ENCODE data around the gene MYOZ2.
"Not testable (repeated sequence)": the region's sequence is repeated elsewhere in the genome, so short reads cannot be mapped to it uniquely, and the experiment has no call there.

MYOZ2 gene

GRCh38 chr4:119142833-119143232, 7.2 kb downstream of the MYOZ2 start:
- no peak overlapping the region for H3K27ac ChIP-seq
- TF ChIP-seq CTCF (conservative IDR thresholded peaks at IDR 0.05) = no peak

- not testable (repeated sequence) for H3K27ac ChIP-seq
These were observed 7.7 kb downstream of the MYOZ2 start for GRCh38 chr4:119143341-119143740.

- no peak for TF ChIP-seq CTCF (conservative IDR thresholded peaks at IDR 0.05)
- no peak overlapping the region for H3K27ac ChIP-seq
These were observed 13.5 kb downstream of the MYOZ2 start for GRCh38 chr4:119149110-119149509.

- no peak overlapping the region for H3K27ac ChIP-seq
- TF ChIP-seq CTCF (conservative IDR thresholded peaks at IDR 0.05) = no peak
These were observed 15.5 kb downstream of the MYOZ2 start for GRCh38 chr4:119151161-119151560.

GRCh38 chr4:119152741-119153140, 17.1 kb downstream of the MYOZ2 start:
- H3K27ac ChIP-seq = no peak overlapping the region
- no peak for TF ChIP-seq CTCF (conservative IDR thresholded peaks at IDR 0.05)

- no peak for TF ChIP-seq CTCF (conservative IDR thresholded peaks at IDR 0.05)
These were observed 26.5 kb downstream of the MYOZ2 start for GRCh38 chr4:119162174-119162573.

GRCh38 chr4:119165767-119166166, 30.1 kb downstream of the MYOZ2 start:
- no peak for TF ChIP-seq CTCF (conservative IDR thresholded peaks at IDR 0.05)
- H3K27ac ChIP-seq = no peak overlapping the region

More at GRCh38 chr4:119162174-119162573, 26.5 kb downstream of the MYOZ2 start:
- no peak overlapping the region for H3K27ac ChIP-seq

- no peak overlapping the region for H3K27ac ChIP-seq
- no peak for TF ChIP-seq CTCF (conservative IDR thresholded peaks at IDR 0.05)
These were observed 34.6 kb downstream of the MYOZ2 start for GRCh38 chr4:119170195-119170594.

Data from VCaP (cell line).